Stimulated activated CD8-positive, alpha-beta memory T cell treated with anti-CD3 and anti-CD28 coated beads, Interleukin-4, amount 100 ng/mL, for 4 hours (primary cell): ENCODE data around the gene GFOD2.
A peak's percentile ranks its signal among the peaks of the same experiment; 100 is the strongest.

Source experiments
- DNase-seq, 2 donors: peaks; one replicate each; pipeline ENCODE4 v3.0.0-alpha.2; 2020; ENCODE audit warnings: low read depth in 2 of 2, low spot score in 1 of 2

The GFOD2 gene

DNA sequence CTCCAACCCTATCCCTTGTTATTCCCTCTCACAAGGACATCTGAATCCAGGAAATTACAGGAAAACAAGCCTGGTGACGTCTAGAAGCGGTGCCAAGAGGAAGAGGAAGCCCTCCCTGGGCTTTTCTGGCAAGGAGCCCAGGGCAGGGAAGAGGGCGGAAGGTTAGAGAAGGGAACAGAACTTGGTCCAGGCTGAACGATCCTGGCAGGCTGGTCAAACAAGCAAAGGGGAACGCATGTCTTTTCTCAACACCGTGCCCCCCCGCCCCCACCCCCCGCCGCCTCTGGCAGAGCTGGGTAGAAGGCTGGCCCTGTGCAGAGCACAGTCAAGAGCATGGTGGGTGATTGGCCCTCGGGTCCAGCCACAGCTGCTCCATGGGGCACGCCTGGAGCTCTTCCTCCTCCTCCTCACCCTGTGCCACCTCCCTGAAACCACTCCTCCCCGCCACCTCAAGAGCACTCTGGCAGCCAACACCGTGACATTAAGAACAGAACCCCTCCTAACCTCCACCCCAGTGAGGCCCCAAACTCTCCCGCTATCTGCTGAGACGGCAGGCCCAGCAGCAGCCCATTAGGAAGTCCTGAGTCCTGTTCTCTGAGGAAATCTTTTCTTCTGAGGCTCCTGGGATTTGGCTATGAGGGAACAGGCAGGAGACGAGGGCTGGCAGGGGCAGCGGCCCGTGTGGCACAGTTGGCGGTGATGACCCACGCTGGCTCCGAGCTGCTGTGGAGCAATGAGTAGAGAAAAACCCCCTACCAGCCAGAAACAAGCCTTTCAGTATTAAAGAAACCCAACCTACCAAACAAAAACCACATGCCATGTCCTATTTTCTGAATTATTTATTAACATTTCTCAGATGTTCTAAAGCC lies 45.2 kb downstream of the GFOD2 start:
- DNase-seq = no peak

DNA sequence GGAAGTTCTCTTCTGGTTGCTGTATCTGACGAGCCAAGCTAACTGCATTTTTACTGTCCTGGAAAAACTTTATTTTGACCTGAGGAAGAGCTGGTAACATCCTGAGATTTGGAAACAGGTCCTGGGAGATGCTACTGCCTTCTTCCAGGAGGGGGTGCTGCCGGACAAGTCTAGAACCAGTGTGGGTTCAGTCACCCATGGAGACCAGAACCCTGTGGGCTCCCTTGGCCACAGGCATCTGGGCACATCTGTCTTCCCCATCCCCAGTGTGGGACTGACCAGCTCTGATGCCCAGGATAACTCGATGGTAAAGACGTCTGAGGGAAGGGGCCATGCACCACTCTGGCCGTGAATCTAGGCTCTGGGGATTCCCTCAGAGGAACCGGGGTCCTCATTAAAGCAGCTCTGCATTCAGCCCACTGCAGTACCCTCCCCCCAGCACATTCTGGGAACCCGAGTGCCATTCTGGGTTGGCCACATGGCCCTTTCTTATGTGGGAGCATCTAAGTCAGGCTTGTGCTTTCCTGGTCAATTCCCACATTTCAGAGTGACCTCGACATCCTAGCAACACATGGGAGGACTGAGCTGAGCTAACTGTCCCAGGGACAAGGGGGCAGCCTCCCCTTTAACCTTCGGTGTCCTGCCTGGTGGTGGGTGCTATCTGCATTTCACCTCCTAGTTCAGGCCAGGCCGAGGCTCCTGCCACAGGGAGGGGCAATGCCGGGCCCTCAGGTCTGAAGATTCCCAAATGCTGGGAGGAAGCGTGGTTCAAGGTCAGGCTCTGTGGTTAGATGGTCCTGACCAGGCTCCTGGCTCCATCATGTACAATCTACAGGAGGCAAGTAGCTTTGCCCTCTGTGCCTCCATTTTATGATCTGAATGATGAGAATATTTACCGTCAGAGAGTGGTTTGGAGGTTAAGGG lies 46.1 kb downstream of the GFOD2 start:
- no peak for DNase-seq

DNA sequence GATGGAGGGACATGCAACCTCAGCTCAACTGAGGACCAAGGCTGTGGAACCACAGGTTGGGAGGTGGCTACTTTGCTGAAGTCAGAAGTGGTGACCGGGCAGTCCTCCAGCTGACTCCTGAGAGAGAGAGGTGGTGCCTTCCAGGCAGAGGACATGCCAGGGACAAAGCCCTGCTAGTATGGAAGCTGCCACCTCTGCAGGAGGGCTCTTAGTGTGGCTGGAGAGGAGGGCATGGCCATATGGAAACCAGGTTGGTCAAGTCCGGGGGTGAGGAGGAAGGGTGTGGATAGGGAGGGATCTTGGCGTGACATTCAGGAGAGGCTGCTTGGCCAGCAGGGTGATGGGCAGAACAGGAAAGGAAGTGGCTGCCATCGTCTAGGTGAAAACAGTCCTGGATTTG lies 46.8 kb downstream of the GFOD2 start:
- no peak for DNase-seq

- DNase-seq = no peak
Measured at GRCh38 chr16:67669499-67670101, 49.5 kb downstream of the GFOD2 start.

GRCh38 chr16:67668495-67669157 lies 50.5 kb downstream of the GFOD2 start:
- DNase-seq = no peak

GRCh38 chr16:67667817-67668494 lies 51.2 kb downstream of the GFOD2 start:
- peak; percentile 42 to 56 for DNase-seq

- DNase-seq = no peak
Measured at GRCh38 chr16:67667453-67667816, 51.7 kb downstream of the GFOD2 start.

- peak; percentile 54 to 63 for DNase-seq
Measured at GRCh38 chr16:67666559-67667452, 52.3 kb downstream of the GFOD2 start, which contains the start of the genes C16orf86 and ENKD1. TSS of gene C16orf86 (plus strand) at chr16:67666814. CDS start at chr16:67666971, 157 bp downstream. TSS of gene ENKD1 (minus strand) at chr16:67666750. CDS start at chr16:67666442, 308 bp downstream.

- no peak for DNase-seq
Measured at GRCh38 chr16:67666032-67666551, 53.0 kb downstream of the GFOD2 start.

- no peak for DNase-seq
Measured at GRCh38 chr16:67665598-67665997, 53.5 kb downstream of the GFOD2 start.

- DNase-seq = no peak
Measured at GRCh38 chr16:67664871-67665270, 54.2 kb downstream of the GFOD2 start.

DNA sequence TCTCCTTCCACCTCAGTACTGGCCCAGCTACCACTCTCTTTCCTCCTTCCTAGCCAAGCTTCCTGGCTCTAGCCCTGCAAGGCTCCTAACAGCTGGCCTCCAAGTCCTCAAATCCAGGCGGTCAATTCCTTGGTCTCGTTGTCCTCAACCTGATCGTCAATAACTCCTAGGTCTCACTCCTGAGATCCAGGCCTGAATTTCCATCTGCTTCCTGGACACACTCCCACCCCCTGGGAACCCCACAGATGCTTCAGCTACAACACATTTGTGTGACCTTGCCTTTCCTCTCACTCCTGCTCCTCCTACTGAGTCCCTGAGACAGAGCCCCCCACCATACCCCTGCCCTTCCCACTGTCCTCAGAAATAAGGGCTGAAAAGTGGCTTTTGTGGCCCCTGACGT lies 54.9 kb downstream of the GFOD2 start:
- DNase-seq = no peak

GRCh38 chr16:67663877-67664222 lies 55.3 kb downstream of the GFOD2 start:
- no peak for DNase-seq

GRCh38 chr16:67663151-67663876 lies 55.8 kb downstream of the GFOD2 start:
- no peak for DNase-seq

- no peak for DNase-seq
Measured at GRCh38 chr16:67662653-67663010, 56.5 kb downstream of the GFOD2 start.

DNA sequence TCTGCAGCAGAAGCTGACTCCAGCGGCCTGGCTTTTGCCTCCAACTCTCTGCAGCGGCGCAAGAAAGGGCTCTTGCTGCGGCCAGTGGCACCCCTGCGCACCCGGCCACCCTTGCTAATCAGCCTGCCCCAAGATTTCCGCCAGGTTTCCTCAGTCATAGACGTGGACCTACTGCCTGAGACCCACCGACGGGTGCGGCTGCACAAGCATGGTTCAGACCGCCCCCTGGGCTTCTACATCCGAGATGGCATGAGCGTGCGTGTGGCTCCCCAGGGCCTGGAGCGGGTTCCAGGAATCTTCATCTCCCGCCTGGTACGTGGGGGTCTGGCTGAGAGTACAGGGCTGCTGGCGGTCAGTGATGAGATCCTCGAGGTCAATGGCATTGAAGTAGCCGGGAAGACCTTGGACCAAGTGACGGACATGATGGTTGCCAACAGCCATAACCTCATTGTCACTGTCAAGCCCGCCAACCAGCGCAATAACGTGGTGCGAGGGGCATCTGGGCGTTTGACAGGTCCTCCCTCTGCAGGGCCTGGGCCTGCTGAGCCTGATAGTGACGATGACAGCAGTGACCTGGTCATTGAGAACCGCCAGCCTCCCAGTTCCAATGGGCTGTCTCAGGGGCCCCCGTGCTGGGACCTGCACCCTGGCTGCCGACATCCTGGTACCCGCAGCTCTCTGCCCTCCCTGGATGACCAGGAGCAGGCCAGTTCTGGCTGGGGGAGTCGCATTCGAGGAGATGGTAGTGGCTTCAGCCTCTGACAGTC lies 57.0 kb downstream of the GFOD2 start:
- DNase-seq = no peak

GRCh38 chr16:67661101-67661761 lies 57.9 kb downstream of the GFOD2 start:
- DNase-seq = no peak
